Measurements from ENCODE around the gene DCN.

DNA sequence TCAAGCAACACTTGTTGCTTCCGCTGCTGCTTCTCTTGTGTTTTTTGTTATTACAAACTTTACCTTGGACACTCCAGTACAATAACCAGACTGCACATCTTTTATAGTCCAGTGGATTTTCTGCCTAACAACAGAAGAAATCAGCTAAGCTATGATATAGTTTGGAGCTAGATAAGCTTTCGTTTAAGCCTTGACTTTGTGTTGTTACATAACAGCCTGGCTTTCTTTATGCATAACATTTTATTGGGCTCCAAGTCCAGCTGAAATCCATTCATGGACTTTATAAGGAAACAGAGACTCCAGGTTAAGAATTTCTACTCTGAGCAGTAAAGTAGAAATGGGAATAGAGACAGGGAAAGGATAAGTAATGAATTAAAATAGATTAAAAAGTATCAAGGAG, 3.5 kb upstream of the DCN start:
- TF ChIP-seq, protein P1, sequence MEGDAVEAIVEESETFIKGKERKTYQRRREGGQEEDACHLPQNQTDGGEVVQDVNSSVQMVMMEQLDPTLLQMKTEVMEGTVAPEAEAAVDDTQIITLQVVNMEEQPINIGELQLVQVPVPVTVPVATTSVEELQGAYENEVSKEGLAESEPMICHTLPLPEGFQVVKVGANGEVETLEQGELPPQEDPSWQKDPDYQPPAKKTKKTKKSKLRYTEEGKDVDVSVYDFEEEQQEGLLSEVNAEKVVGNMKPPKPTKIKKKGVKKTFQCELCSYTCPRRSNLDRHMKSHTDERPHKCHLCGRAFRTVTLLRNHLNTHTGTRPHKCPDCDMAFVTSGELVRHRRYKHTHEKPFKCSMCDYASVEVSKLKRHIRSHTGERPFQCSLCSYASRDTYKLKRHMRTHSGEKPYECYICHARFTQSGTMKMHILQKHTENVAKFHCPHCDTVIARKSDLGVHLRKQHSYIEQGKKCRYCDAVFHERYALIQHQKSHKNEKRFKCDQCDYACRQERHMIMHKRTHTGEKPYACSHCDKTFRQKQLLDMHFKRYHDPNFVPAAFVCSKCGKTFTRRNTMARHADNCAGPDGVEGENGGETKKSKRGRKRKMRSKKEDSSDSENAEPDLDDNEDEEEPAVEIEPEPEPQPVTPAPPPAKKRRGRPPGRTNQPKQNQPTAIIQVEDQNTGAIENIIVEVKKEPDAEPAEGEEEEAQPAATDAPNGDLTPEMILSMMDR (IDR thresholded peaks at IDR 0.05), result no peak
- TF ChIP-seq POLR2A (IDR thresholded peaks at IDR 0.05), result no peak
